Transverse colon (tissue), 4 donors: ENCODE data around the gene OSBPL9. TPM values are rescaled to one million over a fixed set of nuclear protein-coding genes. Genes with fewer than 3 reads are reported as not detected.
"Not testable (repeated sequence)": the region's sequence is repeated elsewhere in the genome, so short reads cannot be mapped to it uniquely, and the experiment has no call there.

Experiments used
- DNase-seq: peaks from one replicate; pipeline ENCODE4 v3.0.0-alpha.2; 2019
- H3K27ac ChIP-seq, 4 donors: fragments of 200-600 bp; sonication (generic); 2 replicates each; pipeline ENCODE4 v1.5.1; 2016 to 2018; ENCODE audit warnings: inconsistent platforms in 4 of 4
- H3K27me3 ChIP-seq: fragments of 200-600 bp; sonication (generic); 2 replicates; pipeline ENCODE4 v1.5.1; 2017; ENCODE audit warnings: inconsistent platforms
- H3K36me3 ChIP-seq, 4 donors: fragments of 200-600 bp; sonication (generic); 2 replicates each; pipeline ENCODE4 v1.5.1; 2017 to 2019; ENCODE audit warnings: inconsistent platforms in 4 of 4
- H3K4me1 ChIP-seq, 4 donors: fragments of 200-600 bp; sonication (generic); 2 replicates each; pipeline ENCODE4 v1.5.1; 2017 to 2020; ENCODE audit warnings: inconsistent platforms in 4 of 4
- H3K4me3 ChIP-seq, 4 donors: fragments of 200-600 bp; sonication (generic); 1 replicate in 1 of 4; 2 replicates in 3 of 4; pipeline versions ENCODE4 v1.5.1 to v1.6.1; 2017 to 2019; ENCODE audit warnings: inconsistent platforms in 4 of 4
- H3K9me3 ChIP-seq, 2 donors: fragments of 200-600 bp; sonication (generic); 2 replicates each; pipeline ENCODE4 v1.5.1; 2017 to 2019; ENCODE audit warnings: inconsistent platforms in 2 of 2
- CTCF ChIP-seq, 5 experiments: fragments of 200-600 bp in 3 of 5; fragments of 450-650 bp in 2 of 5; sonication (generic) in 3 of 5; IDR thresholded peaks; 1 replicate in 2 of 5; 2 replicates in 3 of 5; pipeline ENCODE4 v1.5.1; 2016 to 2017; ENCODE audit warnings: antibody characterized with exemption in 5 of 5, inconsistent platforms in 3 of 5, mild to moderate bottlenecking in 2 of 5, moderate library complexity in 1 of 5
- EP300 ChIP-seq: sonication (generic); formaldehyde crosslinking; IDR thresholded peaks from one replicate; pipeline ENCODE4 v1.6.1; 2017; ENCODE audit warnings: antibody characterized with exemption, low read depth
- POLR2A ChIP-seq: fragments of 450-650 bp; IDR thresholded peaks from one replicate; pipeline ENCODE4 v1.6.1; 2016; ENCODE audit warnings: antibody characterized with exemption, mild to moderate bottlenecking, moderate library complexity
- POLR2AphosphoS5 ChIP-seq, 3 donors: sonication (generic); formaldehyde crosslinking; IDR thresholded peaks; one replicate each; pipeline ENCODE4 v1.6.1; 2016; ENCODE audit warnings: antibody characterized with exemption in 3 of 3
- WGBS, 2 donors: methylation state at CpG; one replicate each; pipeline ENCODE4 v1.1.5; 2018; ENCODE audit warnings: low coverage in 1 of 2; 5-methylcytosine and 5-hydroxymethylcytosine counted together
- in situ Hi-C, 4 donors: fragments of 200-750 bp; cut with MboI; loops; one replicate each; pipeline versions ENCODE4 v1.15.0 to v1.15.1; 2017; ENCODE audit warnings: low sequenced_read_pairs in 3 of 4, low pct_ligation_motif_present in 1 of 4, low pct_unique_long_range_greater_than_20kb in 1 of 4
- intact Hi-C: fragments of 100-400 bp; cut with DNase I; formaldehyde crosslinking; loops from one replicate; pipeline ENCODE4 v1.15.1; 2023; ENCODE audit warnings: low total_unique reads
- total RNA-seq, 4 donors: library from RNA; depleted of rRNA; stranded (reverse); fragments of >200 nt; gene quantifications; one replicate each; pipeline ENCODE4 v1.1.0, GENCODE V29; 2016

The OSBPL9 gene
- total RNA-seq, 4 donors from 2014 or later = 56.1 to 82.1 (median 65.4) TPM

DNA sequence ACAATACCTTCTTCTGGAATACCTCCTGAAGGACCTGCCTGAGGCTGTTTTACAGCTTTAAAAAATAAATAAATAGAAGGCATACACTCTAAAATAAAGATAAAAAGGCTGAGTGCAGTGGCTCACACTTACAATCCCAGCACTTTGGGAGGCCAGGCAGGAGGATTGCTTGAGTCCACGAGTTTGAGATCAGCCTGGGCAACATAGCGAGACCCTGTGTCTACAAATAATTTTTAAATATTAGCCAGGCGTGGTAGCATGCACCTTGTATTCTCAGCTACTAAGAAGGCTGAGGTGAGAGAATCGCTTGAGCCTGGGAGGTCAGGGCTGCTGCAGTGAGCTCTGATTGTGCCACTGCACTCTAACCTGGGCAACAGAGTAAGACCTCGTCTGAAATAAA, 75.0 kb downstream of the OSBPL9 start:
- no peak for DNase-seq
- TF ChIP-seq EP300 (no peak), POLR2A (no peak)
- H3K27me3 ChIP-seq = no peaks in the 10 kb centered on the region
- no peaks in the 10 kb centered on the region for H3K9me3 ChIP-seq
- no peak overlapping the region for H3K4me3 ChIP-seq
- 76 to 84% methylated on average over 5 of the region's 5 CpGs for WGBS, 2 donors
- intact Hi-C loops (no loop called here), in situ Hi-C loops (no loop called here)
- peaks cover 0 to 50% (median 22%) of the 10 kb centered on the region in 4 donors for H3K4me1 ChIP-seq
- no peaks in the 10 kb centered on the region for H3K36me3 ChIP-seq
- no peak overlapping the region for H3K27ac ChIP-seq

GRCh38 chr1:51693419-51694155, 76.7 kb downstream of the OSBPL9 start:
- no peak for TF ChIP-seq POLR2AphosphoS5 (IDR thresholded peaks at IDR 0.05)
- TF ChIP-seq EP300 = no peak
- no peak for TF ChIP-seq POLR2A
- TF ChIP-seq CTCF (IDR thresholded peaks at IDR 0.05) = no peak
- in situ Hi-C loops = no loop called here
- peaks cover 0 to 46% (median 20%) of the 10 kb centered on the region in 4 donors for H3K4me1 ChIP-seq
- no peak overlapping the region for H3K27ac ChIP-seq
- no peak for DNase-seq
- no peaks in the 10 kb centered on the region for H3K36me3 ChIP-seq
- intact Hi-C loops = no loop called here
- no peaks in the 10 kb centered on the region for H3K9me3 ChIP-seq
- WGBS, 2 donors = 66 to 73% methylated on average over 4 of the region's 4 CpGs
- no peaks in the 10 kb centered on the region for H3K27me3 ChIP-seq
- H3K4me3 ChIP-seq = no peak overlapping the region

DNA sequence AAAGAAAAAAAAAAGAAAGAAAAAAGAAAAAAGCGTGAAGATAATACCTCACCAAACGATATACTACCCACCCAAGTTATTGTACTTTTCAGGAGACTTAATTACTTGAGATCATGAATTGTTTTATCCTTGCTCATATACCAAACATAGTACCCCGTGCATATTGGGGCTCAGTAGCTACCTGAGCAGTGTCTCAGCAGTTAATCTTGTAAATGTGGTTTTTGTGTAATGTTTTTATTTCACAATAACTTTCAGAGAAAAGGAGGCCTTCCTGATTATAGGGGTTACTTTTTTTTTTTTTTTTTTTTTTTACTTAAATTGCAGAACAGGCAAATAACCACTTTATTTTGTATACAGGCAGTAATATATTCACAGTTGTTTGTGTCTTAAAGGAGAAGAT, 80.3 kb downstream of the OSBPL9 start:
- no peak overlapping the region for H3K27ac ChIP-seq
- no peaks in the 10 kb centered on the region for H3K9me3 ChIP-seq
- H3K4me1 ChIP-seq = peaks cover 0 to 18% (median 8%) of the 10 kb centered on the region in 4 donors
- in situ Hi-C loops = no loop called here
- no peaks in the 10 kb centered on the region for H3K27me3 ChIP-seq
- no peaks in the 10 kb centered on the region for H3K36me3 ChIP-seq
- H3K4me3 ChIP-seq = no peak overlapping the region
- TF ChIP-seq CTCF (IDR thresholded peaks at IDR 0.05) = no peak
- no peak for TF ChIP-seq POLR2A
- no peak for TF ChIP-seq EP300
- no peak for TF ChIP-seq POLR2AphosphoS5 (IDR thresholded peaks at IDR 0.05)
- intact Hi-C loops = no loop called here
- DNase-seq = no peak
- WGBS, 2 donors = 92 to 100% methylated on average over 3 of the region's 3 CpGs

DNA sequence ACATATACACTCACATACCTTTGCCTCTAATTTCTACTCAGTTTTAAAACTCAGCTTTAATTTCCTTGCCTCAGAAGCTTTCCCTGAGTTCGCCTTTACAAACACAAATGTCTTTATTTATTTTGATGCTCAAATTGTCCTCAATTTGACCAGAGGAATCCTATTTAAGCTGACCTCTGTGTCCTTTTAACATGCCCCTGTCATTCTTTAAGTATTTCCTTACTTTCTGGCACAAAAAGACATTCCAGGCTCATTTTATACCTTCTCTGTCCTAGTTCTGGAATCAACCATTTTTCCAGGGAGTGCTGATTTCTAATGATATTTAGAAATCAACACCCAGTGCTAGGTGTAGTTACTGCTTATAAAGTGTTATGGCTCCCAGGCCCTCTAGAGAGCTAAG, 82.5 kb downstream of the OSBPL9 start:
- in situ Hi-C loops (no loop called here), intact Hi-C loops (no loop called here)
- Histone ChIP-seq H3K27me3 (no peaks in the 10 kb centered on the region), H3K4me1 (peaks cover 0 to 3% (median 0%) of the 10 kb centered on the region in 4 donors), H3K9me3 (no peaks in the 10 kb centered on the region), H3K36me3 (no peaks in the 10 kb centered on the region), H3K4me3 (no peak overlapping the region), H3K27ac (no peak overlapping the region)
- TF ChIP-seq POLR2AphosphoS5 (IDR thresholded peaks at IDR 0.05) = no peak
- TF ChIP-seq CTCF (IDR thresholded peaks at IDR 0.05) = no peak
- TF ChIP-seq EP300 = no peak
- TF ChIP-seq POLR2A = no peak
- WGBS, 2 donors = 94 to 100% methylated on average over 1 of the region's 1 CpG
- no peak for DNase-seq

DNA sequence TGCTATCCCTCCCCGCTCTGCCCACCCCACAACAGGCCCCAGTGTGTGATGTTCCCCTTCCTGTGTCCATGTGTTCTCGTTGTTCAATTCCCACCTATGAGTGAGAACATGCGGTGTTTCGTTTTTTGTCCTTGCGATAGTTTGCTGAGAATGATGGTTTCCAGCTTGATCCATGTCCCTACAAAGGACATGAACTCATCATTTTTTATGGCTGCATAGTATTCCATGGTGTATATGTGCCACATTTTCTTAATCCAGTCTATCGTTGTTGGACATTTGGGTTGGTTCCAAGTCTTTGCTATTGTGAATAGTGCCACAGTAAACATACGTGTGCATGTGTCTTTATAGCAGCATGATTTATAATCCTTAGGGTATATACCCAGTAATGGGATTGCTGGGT, 84.9 kb downstream of the OSBPL9 start:
- in situ Hi-C loops, H3K27me3 ChIP-seq, H3K4me1 ChIP-seq, DNase-seq, intact Hi-C loops, H3K36me3 ChIP-seq, H3K4me3 ChIP-seq, H3K9me3 ChIP-seq, H3K27ac ChIP-seq: not testable (repeated sequence)
- WGBS, 2 donors = 83 to 93% methylated on average over 6 to 7 of the region's 7 CpGs

DNA sequence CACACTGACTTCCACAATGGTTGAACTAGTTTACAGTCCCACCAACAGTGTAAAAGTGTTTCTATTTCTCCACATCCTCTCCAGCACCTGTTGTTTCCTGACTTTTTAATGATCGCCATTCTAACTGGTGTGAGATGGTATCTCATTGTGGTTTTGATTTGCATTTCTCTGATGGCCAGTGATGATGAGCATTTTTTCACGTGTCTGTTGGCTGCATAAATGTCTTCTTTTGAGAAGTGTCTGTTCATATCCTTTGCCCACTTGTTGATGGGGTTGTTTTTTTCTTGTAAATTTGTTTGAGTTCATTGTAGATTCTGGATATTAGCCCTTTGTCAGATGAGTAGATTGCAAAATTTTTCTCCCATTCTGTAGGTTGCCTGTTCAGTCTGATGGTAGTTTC, 85.3 kb downstream of the OSBPL9 start:
- intact Hi-C loops, H3K4me3 ChIP-seq, DNase-seq, H3K4me1 ChIP-seq, in situ Hi-C loops, H3K27ac ChIP-seq, H3K36me3 ChIP-seq, H3K27me3 ChIP-seq, H3K9me3 ChIP-seq: not testable (repeated sequence)
- 67% methylated on average over 1 of the region's 2 CpGs for whole genome bisulfite sequencing, 2 donors
